Activated CD4-positive, alpha-beta T cell treated with anti-CD3 and anti-CD28 coated beads for 24 hours (primary cell): ENCODE measurements around the gene MGAT4C.

ENCODE experiments used
- DNase-seq, 2 donors: peaks; one replicate each; pipeline ENCODE4 v3.0.0-alpha.2; 2020; ENCODE audit warnings: low read depth in 2 of 2

The MGAT4C gene

GRCh38 chr12:86229772-86230171 is 26.4 kb downstream of the MGAT4C start:
- no peak for DNase-seq

- no peak for DNase-seq
Observed at GRCh38 chr12:86228656-86229055, 27.5 kb downstream of the MGAT4C start.

- DNase-seq = no peak
Observed at GRCh38 chr12:86226481-86226880, 29.7 kb downstream of the MGAT4C start.

GRCh38 chr12:86216591-86216990 is 39.6 kb downstream of the MGAT4C start:
- DNase-seq = no peak

GRCh38 chr12:86213012-86213411 is 43.2 kb downstream of the MGAT4C start:
- DNase-seq = no peak

- no peak for DNase-seq
Observed at GRCh38 chr12:86198696-86199444, 57.3 kb downstream of the MGAT4C start.

- no peak for DNase-seq
Observed at GRCh38 chr12:86196465-86196864, 59.7 kb downstream of the MGAT4C start.

- DNase-seq = no peak
Observed at GRCh38 chr12:86194721-86195120, 61.5 kb downstream of the MGAT4C start.

- no peak for DNase-seq
Observed at GRCh38 chr12:86193931-86194330, 62.3 kb downstream of the MGAT4C start.

- DNase-seq = no peak
Observed at GRCh38 chr12:86188226-86188625, 68.0 kb downstream of the MGAT4C start.

- no peak for DNase-seq
Observed at GRCh38 chr12:86186449-86186848, 69.7 kb downstream of the MGAT4C start.

GRCh38 chr12:86179855-86180254 is 76.3 kb downstream of the MGAT4C start:
- no peak for DNase-seq

- DNase-seq = no peak
Observed at GRCh38 chr12:86174188-86174587, 82.0 kb downstream of the MGAT4C start.

GRCh38 chr12:86172913-86173443 is 83.2 kb downstream of the MGAT4C start:
- DNase-seq = no peak

- DNase-seq = no peak
Observed at GRCh38 chr12:86170051-86170450, 86.1 kb downstream of the MGAT4C start.

GRCh38 chr12:86158956-86159355 is 97.2 kb downstream of the MGAT4C start:
- no peak for DNase-seq

GRCh38 chr12:86154620-86155019 is 101.6 kb downstream of the MGAT4C start:
- DNase-seq = no peak

GRCh38 chr12:86148612-86149011 is 107.6 kb downstream of the MGAT4C start:
- DNase-seq = no peak

- DNase-seq = no peak
Observed at GRCh38 chr12:86148071-86148470, 108.1 kb downstream of the MGAT4C start.

- DNase-seq = no peak
Observed at GRCh38 chr12:86145156-86145555, 111.0 kb downstream of the MGAT4C start.

- DNase-seq = no peak
Observed at GRCh38 chr12:86143162-86143561, 113.0 kb downstream of the MGAT4C start.

GRCh38 chr12:86139671-86140070 is 116.5 kb downstream of the MGAT4C start:
- no peak for DNase-seq

GRCh38 chr12:86138770-86139169 is 117.4 kb downstream of the MGAT4C start:
- no peak for DNase-seq

GRCh38 chr12:86137936-86138335 is 118.3 kb downstream of the MGAT4C start:
- no peak for DNase-seq
